Limb (tissue), 2 donors: ENCODE data around the gene IGLL5.
"Not testable (repeated sequence)": the region's sequence is repeated elsewhere in the genome, so short reads cannot be mapped to it uniquely, and the experiment has no call there.

Experiments
- DNase-seq, 2 donors: peaks; one replicate each; pipeline ENCODE4 v3.0.0-alpha.2; 2016; ENCODE audit errors: extremely low spot score in 2 of 2

IGLL5 gene

DNA sequence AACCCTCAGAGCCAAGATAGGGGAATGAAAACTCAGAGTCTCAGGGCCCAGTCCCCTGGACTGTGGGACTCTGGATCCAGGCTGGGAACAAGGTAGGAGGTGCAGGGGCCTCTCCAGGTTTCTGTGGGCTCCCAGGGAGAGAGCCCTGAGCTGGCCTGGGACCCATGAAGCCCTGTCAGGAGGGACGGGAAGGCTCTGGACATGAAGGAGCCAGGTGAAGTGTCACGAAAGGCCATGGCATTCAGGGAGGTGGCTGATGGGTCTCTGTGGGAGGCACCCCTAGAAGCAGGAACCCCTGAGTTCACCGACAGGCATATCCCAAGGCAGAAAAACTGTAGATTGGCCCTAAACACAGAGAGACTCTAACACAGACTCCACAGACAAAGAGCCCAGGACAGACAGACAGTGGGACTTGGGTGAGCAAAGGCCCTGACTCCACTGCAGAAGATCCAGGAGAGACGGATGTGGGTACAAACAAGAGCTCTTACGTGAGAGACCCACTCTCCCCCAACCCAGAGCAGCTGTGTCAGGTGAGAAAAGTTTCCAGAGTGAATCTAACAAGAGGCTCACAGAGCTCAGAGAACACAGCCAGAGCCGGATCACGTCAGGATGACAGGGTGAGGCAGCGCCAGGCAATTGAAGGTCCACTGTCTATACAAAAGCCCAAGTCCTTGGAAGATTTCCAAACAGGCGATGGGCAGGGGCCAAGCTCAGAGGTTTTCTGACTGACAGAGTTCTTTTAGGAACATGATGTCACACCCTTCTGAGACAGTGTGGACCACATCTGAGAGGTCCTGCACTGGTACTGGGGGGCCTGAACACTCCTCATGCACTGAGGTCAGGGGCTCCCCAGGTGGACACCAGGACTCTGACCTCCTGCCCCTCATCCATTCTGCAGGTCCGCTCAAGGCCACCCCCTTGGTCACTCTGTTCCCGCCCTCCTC, 27.4 kb downstream of the IGLL5 start:
- no peak for DNase-seq

DNA sequence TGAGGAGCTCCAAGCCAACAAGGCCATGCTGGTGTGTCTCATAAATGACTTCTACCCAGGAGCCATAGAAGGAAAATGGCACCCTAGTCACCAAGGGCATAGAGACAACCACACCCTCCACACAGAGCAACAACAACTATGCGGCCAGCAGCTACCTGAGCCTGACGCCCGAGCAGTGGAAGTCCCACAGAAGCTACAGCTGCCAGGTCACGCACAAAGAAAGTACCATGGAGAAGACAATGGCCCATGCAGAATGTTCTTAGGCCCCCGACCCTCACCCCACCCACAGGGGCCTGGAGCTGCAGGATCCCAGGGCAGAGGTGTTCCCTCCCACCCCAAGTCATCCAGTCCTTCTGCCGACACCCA, 28.0 kb downstream of the IGLL5 start:
- no peak for DNase-seq

DNA sequence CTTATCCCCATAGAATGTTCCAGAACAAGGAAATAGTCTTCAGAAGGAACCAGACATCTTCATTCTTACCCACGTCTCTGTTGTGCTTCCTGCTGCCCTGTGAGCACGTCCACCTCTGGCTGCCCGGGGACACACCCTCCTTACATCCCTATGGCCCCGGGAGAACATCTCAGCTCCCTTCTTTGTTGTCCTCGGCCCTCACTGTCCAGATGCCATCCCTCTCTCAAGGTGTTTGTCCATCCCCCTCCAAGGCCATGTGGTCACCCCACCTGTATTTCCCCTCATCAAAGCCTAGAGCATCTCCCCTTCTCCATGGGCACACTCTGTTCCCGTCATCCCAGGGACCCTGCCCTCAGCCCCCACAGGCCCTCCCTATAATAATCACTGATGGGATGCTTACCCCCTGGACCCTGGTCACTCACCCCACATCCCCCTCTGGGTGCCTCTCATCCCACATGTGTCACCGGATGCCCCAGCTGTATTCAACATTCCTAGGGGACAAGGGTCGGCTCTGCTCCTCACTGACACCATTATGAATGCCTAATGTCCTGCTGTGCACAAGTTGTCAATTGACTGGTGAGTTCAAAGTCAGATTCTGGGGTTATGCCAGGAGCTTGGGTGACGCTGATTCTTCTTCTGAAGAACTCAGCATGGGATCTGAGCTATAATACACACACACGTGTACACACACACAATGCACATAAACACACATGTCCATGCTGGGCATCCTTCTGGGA, 28.8 kb downstream of the IGLL5 start:
- no peak for DNase-seq

DNA sequence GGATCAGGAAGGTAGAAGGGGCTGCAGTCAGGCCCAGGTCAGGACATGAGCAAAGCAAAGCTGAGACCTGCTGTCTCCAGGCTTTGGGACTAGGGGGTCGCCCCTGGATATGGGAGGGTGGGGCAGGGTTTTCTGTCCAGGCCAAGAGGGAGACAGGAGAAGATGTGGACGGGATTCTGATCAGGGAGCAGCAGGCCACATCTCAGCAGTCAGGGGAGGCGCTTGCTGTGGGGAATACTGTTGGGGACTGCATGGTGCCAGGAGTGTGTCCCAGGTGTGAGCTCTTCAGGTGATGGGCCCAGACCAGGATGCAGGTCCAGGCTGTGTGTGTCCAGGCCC, 29.3 kb downstream of the IGLL5 start:
- DNase-seq, result no peak

DNA sequence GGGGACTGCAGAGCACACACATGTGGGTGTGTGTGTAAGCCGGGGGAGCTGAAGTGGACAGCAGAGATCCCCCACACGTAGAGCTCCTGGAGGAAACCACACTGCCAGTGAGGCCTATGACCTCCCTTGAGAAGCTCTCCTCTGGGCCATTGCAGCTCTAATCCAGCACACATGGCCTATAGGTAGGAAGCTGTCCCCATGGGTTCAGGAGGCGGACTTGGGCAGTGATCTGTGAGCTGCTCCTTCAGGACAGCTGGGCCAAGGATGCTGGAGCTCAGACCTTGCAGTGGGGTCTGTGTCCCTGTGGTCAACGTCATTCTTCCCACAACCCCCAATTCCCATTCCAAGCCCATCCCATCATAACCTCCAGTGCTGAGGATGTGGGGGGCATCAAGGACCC, 29.8 kb downstream of the IGLL5 start:
- DNase-seq, result no peak

DNA sequence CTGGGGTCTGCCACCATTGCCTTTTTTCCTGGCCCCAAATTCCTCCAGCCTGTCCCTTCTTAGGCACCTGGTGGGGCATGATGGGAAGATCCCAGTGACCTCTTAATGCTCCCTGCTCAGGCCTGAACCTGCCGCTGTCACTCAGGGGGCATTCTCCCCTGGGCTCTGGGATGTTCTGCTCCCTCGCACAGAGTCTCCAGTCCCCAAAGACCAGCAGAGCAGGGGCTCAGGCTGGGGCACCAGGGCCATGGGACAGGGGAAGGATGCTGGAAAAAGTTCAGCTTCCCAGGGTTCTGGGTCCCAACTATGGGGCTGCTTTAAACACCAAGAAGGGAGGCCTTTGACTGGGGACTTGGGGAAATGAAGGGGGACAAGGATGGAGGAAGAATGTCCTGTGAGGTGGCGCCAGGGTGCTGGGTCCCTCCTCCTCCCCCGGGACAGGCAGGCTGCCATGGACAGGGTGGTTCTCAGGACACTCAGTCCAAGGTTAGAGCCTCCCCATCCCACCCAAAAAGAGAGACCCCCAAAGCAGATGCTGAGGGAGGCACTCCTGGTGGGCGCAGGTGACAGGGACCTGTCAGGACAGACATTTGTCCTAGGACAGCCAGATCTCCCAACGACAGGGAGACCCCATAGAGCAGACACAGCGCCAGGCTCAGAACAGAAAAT, 30.8 kb downstream of the IGLL5 start:
- no peak for DNase-seq

DNA sequence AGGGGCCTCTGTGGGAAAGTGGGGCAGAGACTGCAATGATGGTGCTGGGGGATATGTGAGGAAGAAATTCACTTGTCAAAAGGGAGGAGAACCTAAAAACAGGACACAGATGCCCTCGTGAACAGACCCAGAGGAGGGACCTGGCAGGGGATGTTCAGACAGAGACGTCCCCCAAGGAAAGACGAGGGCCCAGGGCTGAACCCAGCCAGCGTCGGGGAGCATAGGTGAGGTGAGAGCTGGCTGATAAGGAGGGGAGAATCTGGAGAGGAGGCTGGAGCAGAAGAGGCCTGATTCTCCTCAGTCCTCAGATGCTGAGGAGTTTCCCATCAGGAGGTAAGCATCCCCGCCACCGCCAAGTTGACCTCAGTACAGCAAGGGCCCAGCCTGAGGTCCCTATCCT, 31.4 kb downstream of the IGLL5 start:
- no peak for DNase-seq

DNA sequence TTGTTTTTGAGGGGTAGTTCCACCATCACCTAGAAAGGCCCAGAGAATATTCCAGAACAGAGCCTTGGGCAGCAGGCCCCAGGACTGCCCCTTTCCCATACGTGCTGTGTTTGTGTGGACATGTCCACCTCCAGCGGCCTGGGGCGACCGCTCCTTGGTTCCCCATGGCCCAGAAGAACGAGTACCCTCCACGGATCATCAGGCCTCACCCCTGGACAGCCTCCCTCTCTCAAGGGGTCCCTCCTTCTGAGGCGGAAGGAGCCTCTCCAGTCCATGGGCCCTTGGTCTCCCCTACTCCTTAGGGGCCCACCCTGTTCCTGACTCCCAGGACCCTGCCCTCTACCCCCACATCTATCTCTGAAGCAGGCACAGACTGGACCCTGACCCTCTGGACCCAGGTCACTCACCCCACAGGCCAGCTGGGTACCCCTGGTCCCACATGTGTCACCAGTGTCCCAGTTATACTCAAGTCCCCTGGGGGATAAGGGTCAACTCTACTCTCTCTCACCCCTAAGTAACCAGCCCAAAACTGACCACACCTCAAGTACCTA, 32.6 kb downstream of the IGLL5 start:
- DNase-seq, result no peak

DNA sequence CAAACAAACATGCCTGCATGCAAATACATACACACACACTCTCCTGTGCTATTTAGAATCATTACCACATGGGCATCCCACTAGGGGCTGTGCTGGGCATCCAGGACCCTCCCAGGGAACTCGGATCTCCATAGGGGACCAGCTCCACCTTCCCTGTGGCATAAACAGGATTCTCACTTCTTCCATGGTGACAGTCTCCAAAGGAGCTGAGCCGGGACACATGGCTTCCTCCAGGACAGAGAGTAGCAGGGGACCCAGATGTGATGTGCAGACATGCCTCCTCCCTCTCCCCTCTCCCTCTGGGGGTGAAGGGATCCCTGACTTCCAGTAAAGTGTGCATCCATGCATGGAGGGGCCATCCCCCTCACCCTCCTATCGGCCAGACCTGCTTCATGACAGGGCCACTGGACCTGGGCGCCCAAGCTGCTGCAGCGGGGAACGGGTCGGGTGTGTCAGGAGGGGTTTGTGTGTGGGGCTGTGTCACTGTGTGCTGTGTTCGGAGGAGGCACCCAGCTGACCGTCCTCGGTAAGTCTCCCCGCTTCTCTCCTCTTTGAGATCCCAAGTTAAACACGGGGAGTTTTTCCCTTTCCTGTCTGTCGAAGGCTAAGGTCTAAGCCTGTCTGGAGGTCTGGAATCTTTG, 33.4 kb downstream of the IGLL5 start:
- no peak for DNase-seq

DNA sequence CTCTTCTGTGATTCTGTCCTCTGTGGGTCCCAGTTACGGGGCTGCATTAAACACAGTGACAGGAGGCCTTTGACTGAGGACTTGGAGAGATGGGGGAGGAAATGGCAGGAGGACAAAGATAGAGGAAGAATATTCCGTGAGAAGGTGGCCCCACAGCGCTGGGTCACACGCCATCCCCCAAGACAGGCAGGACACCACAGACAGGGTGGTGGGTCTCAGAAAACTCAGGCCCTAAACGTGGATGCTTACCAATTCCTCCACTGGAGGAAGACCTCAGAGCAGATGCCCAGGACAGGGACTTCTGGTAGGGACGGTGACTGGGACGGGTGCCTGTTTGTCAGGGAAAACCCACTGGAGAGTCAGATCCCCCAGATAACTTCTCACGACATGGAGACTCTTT, 34.0 kb downstream of the IGLL5 start:
- no peak for DNase-seq

DNA sequence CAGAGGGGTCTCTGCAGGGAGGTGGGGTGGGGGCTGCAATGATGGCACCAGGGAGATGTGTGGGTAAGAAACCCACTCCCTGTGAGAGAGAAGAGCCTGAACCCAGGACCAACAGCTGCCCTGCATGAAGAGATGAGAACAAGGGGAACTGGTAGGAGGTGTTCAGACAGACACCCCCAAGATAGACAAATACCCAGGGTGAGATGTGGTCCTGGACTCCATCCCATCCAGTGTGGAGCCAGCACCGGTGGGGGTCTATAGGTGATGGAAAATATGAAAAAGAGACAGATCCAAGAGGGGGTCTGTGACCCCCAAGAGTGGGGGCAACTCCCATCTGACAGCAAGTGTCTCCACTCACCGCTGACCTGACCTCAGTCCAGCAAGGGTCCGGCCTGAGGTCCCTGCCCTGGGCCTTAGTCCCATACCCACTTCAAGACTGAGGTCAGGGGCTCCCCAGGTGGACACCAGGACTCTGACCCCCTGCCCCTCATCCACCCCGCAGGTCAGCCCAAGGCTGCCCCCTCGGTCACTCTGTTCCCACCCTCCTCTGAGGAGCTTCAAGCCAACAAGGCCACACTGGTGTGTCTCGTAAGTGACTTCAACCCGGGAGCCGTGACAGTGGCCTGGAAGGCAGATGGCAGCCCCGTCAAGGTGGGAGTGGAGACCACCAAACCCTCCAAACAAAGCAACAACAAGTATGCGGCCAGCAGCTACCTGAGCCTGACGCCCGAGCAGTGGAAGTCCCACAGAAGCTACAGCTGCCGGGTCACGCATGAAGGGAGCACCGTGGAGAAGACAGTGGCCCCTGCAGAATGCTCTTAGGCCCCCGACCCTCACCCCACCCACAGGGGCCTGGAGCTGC, 34.7 kb downstream of the IGLL5 start:
- not testable (repeated sequence) for DNase-seq

DNA sequence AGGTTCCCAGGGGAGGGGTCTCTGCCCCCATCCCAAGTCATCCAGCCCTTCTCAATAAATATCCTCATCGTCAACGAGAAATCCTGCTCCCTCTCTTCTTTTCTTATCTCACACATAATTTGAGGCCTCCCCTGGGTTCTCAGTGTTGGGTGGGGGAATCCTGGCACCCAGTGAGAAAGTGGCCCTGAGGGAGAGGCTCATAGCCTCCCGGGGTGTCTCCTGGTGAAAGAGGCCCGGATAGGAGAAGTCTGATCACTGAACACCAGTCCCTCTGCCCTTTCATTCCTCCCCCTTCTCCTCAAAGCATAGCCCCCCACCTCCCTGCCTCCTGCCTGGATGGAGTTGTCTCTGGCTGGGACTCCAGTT, 35.3 kb downstream of the IGLL5 start:
- DNase-seq, result no peak

DNA sequence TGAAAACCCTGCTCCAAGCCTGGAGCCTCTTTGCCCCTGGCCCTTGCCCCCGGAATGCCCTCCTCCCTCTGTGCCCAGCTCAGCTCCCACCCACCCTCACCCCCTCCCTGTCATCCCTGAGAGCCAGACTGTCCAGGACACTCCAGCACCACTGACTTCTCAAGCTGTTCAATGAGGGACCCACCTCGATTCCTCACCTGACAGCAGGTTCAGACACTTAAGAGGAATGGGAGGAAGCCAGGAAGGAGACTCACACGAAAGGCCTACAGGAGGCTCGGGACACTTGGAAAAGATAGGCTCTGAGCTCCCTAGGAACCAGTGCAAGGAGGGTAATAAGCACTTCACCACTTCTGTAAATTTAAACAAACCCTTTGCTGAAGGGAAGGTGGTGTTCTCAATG, 35.8 kb downstream of the IGLL5 start:
- no peak for DNase-seq

DNA sequence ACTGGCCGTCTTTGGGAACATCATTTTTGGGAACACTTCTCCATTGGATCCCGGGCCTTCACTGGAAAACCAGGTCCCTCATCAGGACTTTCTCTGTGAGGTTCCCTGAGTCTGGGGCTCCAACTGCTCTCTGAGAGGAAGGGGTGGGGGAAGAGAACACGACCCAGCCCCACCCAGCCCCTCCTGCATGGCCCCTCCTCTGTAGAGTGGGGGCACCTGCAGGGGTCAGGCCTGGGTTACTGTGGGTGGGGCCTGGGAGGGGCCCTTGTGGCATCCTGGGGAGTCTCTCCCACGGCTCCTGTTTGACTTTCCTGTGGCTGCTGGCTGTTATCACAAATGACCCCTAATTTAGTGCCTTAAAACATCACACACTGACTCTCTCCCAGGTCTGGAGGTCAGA, 36.3 kb downstream of the IGLL5 start:
- DNase-seq, result no peak

DNA sequence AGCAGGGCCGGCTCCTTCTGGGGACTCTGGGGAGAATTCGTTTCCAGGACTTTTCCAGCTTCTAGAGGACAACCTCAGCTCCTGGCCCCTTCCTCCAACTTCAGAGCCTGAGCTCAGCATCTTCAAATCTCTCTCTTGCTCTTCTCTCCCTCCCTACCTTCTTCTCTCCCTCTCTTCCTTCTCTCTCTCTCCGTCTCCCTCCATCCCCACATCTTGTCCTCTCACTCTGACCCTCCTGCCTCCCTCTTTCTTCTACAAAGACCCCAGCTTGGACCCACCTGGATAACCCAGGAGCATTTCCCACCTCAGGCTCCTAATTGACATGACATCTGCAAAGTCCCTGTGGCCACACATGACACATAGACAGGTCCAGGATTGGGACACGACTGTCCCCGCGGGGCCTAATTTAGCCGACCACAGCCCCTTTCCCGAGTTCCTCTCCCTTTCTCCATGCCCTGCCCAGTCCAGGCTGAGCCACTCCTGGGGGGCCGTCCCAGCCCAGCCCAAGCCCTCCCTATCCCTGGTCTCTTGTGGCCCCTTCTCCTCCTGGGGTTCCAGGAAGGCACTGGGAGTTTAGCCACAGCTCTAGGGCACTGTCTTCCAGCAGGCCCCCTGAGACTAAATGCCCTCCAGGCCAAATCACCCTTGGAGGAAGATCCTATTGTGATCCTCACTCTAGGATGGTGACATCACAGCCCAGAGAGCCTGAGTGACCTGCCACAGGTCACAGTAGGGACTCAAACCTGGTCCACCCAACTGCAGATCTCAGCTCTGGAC, 36.9 kb downstream of the IGLL5 start:
- DNase-seq, result no peak

DNA sequence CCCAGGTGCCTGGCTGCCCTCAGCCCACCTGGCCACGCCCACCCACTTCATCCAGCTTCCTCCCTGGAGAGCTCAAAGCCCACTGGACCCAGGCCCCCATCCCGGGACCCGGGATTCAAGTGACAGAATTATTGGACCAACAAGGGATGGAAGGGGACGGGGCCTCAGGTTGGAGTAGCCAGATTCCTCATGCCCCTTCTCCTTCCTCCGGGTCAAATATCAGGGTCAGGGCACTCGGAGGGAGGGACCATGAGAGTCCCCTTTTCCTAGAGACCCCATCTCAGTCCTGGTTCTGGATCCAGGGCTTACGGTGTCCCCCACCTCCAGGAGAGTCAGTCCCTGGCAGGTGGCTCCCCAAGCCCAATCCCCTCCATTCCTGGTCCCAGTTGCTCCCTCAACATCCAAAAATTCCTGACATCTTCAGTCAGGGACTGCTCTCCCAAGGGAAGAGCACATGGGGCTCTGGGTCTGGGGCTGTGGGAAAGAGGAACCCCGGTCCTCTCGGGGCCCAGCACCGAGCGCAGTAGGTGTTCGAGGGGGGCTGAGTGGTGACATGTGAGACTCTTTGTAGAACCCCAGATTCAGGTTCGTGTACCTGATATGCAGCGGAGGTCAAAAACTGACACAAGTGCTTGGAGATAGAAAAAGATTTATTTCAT, 37.7 kb downstream of the IGLL5 start:
- no peak for DNase-seq

DNA sequence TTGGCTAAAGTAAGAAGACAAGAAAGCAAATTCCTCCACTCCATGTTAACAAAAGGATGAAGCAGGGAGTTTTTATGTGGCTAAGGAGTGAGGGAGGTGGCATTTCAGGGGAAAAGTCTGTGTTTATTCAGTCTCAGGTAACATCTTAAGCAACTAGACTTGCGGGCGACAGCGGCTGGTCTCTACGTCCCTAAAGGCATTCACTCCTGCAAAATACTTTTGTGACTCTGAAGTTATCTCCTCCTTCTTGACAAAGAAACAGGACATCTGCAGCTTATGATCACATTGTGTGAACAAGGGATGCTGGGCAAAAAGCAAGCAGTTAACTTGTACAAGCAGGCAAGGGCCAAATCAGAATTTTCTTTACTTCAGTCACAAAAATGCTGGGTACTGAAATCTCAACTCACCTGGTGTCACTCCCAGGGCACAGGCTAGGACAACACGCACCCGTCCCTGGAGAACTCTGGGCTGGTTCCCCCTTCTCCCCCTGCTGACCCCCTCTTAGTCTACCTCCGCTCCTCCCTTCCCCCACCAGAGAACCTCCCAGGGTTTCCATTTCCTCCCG, 38.3 kb downstream of the IGLL5 start:
- no peak for DNase-seq

DNA sequence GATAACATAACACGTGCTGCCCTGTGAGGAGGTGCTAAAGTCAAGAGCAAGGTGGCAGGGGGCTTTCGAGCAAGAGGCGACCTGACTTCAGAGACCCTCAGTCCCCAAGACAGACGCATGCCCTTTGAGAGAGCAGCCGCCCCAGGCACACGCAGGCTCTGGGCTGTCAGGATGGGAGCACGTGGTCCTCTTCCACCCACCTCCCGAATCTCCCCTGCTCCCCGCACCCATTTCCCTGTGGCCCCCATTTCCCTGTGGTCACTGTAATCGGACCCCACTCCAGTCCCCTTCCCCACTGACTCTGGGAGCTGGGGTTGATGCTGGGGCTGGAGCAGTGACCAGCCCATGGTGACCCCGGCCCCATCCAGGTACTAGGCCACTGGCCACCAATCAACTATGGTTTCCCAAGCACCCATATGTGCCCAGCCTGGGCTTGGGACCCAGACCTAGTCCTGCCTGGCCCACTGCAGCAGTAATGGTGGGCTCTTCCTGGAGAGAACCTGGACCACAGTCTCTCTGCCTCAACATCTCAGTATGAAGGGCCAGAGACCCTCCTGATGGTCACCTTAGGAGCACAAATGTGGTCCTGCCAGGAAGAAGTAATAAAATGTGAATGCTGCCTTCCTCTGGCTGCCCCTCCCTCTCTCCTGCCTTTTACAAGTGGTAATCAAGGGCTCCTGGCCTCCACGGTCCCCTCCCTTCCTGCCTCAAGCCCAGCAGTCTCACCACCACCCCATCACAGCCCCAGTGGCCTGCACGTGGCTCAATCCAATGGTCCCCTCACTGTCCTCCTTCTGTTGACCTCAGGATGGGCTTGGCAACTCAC, 39.0 kb downstream of the IGLL5 start:
- DNase-seq, result no peak
